NOMO-1 (cell line): Measurements from ENCODE around the gene USP12.

Experiments
- DNase-seq, 2 experiments: peaks; one replicate each; lab custom pipeline; 2025; ENCODE audit not compliant: unreplicated experiment in 2 of 2; lab: John Stamatoyannopoulos, UW

USP12 gene

DNA sequence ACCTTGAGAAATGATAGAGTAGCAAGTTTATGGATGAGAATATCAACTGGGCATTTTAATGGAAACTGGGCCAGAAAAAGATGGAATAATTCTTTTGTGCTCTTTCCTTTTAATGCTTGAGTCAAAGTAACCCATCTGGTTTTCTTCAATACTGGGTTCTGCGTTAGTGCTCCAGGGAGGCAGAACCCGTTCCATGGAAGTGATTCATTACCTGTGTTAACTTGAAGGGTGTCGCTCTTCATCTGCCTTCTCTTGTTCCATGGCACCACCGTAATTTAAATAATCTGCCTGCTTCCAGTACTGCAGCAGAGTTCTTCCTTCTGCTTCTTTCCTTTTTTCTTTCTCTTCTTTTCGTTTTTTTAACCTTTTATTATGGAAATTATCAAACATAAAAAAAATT lies 14.7 kb upstream of the USP12 start:
- DNase-seq: no peak

DNA sequence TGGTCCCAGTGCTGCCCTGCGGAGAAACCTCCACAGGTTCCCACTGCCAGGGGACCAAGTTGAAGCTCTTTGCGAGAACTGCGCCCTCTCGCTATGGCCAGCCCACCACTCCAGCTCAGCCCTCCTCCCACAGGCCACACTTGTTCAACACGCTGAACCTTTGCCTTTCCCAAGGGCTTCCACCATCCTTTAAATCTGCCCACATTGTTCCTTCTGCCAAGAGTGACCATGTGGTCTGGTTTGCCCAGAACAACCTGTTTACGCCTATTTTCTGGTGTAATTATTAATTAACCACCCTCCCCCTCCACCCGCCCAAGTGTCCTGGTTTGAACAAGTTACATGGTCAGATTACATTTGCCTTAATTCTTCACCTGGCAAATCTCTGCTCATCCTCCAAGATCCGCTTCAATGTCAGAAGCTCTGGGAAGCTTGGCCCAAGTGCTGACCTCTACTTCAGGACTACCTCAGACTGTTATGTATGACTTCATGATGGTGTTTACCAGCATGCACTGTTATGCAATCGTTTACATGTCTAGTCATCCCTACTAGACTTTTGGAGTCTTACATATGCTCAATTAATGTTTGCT lies 12.0 kb upstream of the USP12 start:
- no peak for DNase-seq

DNA sequence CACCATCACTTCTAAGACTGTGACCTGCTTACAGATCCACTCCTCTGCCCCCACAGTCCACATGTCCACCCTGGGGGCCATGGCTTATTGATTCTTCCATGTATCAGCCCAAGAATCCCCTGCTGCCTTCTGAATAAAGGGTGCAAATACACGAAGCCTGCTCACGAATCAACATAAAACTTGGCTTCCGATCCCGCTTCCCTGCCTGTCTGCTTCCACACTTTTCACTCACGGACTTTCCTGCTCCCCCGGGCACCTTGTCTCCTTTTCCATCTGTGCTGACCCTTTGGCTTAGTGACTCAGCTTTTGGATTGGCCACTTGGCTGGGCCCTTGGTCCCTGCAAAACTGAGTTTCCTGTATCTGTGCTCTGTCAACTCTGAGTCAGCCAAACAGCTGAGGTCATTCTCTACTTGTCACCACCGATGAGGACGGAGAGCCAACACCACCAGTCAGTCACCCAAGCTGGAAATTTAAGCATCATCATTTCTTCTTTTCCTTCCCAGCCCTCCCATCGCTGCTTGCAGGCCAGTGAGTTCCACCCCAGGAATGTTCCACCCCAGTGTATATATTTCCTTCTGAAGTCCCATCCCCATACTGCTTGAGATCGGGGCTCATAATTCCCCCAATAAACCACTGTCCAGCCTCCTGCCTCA lies 11.4 kb upstream of the USP12 start:
- DNase-seq: no peak

DNA sequence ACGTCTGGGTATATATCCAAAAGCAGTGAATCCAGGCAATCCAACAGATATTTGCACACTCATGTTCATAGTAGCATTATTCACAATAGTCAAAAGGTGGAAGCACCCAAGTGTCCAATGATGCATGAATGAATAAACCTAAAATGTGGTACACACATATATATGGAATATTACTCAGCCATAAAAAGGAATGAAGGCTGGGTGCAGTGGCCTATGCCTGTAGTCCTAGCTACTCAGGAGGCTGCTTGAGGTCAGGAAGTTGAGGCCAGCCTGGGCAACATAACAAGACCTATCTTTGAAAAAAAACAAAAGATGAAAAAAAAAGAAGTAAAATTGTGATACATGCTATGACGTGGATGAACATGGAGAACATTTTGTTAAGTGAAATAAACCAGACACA lies 10.4 kb upstream of the USP12 start:
- no peak for DNase-seq

DNA sequence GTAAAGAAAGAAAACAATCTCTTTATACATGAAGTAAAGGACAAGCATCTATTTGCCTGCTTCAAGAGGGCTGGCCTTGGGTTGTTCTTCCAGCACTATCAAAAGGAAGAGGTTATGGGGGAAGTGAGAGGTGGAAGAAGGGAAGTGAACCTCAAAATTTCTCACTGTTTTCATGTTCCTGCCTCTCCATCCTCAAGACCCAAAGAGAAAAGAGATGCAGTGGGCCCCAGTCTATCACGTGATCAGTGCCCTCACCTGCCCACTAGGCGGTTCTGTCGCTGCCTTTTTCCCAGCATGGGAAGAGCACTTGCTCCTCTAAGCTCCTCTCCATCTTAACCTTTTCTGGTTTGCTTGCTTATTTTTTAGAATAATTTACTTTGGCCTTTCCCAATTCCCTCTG lies 6.2 kb upstream of the USP12 start:
- peak in 1 of 2 experiments; percentile 37 for DNase-seq

DNA sequence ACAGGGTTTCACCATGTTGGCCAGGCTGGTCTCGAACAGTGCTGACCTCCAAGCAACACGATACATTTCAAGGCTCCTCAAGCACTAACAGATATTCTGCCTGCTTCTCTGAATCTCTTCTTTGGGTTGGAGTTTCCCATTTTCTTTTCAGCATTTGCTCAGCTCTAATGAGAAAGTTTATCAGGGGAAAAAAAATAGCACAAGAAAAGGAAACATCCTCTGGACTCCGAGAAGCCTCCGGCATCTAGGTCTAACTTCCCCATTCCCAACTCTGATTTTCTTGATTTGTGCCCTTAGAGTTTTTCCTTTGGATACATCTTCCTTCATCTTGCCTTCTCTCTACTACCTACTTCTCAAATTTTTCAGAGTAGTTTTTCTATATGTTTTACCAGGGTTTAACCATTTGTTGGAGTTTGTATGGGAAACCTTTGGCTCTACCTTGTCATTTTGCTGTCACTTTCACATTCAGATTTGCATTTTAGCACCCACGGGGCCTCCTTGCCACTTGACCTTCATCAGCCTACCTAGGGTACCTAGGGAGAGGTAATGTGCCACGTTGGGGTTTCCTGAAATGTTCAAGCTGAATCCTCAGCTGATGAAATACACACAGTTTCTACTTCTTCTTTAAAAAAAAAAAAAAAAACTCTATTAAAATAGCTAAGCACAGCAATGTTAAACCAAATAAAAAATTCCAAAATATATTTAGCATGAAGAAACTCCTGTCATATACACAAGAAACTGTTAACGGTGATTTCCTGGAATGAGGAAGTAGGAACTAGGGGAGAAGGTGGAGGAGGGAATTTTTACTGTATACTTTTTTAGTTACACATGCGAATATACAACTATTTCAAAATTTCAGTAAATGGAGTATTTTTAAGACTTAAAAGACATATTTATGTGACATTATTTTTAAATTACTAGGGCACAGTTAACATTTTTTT lies 5.1 kb upstream of the USP12 start:
- peak in 1 of 2 experiments; percentile 21 for DNase-seq

DNA sequence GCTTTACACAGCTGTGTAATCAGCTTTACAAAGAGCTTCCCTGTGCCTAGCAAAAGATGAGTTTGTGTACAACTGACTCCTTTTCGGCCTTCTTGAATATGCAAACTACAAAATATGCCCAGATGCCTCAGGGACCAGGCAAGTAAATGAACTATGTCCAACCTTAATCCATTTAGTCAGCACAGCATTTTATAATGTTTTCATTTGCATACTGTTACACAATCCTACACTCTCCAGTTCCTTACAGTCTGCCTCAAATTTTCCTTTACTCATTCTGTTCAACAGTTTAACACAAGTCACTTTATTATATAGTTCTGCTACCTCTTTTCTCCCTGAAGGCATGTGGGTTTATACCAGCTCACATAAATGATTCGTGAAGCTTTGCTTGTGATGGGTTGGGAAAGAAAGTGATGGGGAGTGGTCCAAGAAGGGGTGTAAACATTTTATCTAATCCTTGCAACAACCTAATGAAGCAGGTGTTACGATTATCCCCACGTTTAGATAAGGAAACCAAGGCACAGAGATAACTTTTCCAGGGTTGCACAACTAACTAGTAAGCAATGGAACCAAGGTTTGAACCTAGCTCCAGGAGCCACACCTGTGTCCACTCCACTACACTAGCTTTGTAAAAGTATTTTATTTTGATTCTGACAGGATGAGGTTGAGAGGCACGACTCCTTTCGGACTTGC lies 3.3 kb upstream of the USP12 start:
- peak in 1 of 2 experiments; percentile 64 for DNase-seq

DNA sequence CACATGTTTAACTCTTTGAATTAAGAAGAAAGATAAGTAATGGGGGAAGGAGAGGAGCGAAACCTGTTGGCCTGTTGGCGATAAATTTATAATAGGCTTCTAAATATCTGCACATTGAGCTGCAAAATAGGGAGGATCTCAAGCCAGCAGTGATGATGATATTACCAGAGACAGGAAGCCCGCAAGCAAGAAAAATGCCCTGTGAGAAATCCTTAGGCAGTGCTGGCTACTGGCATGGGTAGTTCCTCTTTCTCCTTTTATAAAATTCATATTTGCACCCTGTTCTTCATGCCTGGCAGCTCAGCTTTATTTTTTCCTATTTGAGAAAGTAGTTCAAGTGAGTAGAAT lies 858 bp upstream of the USP12 start:
- DNase-seq: peak; percentile 80 to 89

DNA sequence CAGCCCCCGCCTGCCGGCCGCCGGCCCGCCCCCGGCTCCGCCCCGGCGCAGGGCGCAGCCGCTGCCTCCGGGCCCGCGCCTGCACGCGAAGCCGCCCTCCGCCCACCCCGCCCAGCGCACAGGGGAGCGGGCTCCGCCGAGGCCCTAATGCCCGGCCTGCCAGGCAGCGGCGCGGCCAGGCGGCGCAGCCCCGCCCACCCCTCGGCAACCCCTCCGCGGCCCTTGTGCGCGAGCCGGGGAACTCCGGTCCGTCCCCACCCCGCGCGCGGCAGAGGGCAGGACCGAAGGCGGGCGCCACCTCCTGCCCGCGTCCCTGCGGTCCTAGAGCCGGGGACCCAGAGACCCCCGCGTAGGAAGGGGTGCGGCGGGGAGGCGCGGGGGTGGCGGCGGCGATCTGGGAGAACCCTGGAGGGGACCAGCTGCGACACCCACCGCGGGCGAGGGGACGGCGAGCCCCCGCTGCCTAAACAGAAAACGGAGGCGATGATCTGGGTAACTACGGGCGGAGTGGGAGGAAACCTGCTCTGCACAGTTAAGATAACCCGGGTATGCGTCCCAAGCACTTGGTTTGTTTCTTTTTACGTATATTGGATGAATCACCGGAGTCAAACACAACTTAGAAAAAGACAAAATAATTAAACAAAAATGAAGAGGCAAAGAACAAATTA lies 350 bp upstream of the USP12 start:
- DNase-seq: peak; percentile 92 to 98

DNA sequence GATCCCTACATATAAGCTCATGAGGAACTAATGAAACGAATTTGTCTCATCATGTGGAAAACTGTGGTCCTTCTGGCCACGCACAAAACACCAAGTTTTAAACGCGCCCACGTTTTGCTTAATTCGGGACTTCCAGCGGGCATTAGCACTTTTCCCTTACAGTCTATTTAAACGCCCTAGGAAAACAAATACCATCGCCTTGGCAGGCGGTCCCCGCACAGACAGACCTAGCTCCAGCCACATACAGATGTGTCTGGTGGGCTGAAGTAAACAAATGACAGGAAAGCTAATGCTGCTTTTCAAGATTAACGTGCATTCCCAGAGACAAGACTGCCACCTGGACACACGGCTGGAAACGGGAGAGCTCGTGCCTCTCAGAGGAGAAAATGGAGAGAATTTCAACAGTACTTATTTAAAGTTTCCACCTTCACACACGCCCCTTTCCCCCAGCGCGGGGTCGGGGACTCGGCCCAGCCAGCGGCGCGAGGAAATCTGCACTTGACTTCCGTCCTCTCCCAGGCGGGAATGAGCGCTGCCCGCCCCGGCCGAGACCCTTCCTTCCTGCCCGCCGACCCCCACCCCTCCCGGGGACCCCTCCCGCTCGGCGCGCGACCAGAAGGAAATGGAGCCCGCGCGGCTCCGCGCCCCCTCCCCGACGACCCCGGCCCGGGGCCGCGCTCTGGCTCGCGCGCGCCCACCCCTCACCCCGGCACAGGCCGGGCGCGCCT lies 931 bp downstream of the USP12 start:
- DNase-seq: peak; percentile 47 to 58

DNA sequence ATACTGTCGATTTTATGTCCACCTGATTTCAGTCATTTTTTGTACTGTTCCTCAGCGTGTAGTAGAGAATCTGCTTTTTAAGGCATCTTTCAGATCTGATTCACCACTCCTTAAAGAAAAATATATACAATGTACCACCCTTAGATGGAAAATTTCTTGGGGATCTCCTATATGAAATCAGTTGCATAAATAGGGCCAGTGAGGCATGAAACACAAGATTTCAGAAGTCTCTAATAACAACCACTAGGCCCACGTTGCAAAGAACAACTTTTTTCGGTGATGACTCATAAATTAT lies 1.4 kb downstream of the USP12 start:
- peak in 1 of 2 experiments; percentile 84 for DNase-seq

DNA sequence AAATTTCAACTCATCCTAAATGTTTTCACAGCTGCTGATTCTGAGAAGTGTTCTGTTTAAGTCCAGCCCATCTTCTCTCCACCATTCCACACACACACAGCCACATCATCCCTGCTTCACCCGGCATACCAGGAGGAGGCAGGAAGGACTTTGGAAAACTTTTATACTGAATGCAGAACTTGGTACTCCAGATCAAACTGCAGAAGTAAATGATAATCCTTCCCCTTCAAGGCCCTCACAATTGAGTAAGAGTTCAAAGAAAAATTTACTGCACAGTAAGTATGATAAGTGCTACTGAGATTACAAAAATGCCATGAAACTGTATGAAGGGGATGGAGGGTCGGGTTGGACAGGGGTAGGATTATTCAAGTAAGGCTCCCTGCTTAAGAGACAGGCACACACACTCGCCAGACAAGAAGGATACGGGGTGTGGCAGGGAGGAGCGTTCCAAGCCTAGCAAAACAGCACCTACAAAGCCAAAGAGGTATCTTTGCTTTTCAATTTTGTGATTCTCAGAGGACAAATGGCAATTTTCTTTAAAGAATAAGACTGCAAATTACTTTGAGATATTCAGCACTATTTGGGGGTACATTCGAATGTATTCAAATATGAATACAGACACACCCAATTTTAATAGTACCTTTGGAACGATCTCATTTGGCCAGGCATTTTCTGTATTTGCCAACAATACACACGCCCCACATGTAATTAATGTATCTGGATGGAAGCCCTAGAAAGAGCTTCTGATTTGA lies 2.5 kb downstream of the USP12 start:
- DNase-seq: no peak

DNA sequence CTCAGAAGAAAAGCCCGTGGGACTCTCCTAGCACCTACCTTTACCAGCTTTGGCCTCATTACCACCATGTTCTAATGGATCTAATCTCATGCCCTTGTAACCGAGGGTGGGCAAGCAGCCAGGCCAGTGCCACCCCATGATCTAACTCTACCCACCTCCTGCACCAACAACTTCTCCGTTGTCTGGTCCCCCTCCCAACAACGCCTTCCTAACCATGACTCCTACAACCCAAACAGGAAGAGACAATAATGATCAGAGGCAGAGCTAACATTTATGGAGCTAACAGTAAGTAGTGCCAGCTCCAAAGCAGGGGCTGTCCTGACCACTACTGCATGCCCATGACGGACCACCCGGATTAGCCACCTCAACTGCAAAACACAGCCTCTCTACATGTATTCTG lies 3.5 kb downstream of the USP12 start:
- DNase-seq: no peak

DNA sequence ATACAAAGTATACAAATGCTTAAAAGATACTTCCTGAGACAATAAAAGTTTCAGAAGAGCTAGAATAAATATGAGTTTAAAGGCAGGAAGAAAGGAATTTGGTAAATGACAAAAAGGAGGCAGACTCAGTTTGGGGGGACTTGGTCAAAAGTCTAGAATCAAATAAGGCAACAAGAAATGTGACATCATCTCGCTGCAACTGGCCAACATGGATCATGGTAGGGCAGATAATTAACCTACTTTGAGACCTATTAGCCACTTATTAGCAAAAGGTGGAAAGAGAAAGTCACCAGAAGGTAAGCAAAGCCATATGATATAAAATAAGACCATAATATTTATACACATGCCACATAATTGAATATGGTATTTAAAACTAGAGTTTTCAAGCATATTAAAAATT lies 5.3 kb downstream of the USP12 start:
- DNase-seq: no peak

DNA sequence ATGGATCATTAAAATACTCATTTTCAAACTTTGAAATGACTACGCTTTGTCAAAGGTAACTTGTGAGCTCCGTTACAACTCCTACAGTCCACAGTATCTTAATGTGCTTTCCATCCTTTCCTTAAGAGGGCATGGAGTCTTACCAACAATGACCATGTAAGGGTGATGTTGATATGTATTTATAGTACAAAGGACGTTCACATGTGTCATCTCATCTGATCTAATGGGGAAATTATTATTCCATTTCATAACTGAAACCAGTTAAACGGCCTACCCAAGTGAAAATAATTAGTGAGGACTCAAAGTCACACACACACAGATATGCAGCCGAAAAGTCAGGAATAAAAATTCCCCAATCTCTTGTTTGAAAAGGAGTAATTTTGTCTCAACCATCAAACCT lies 9.6 kb downstream of the USP12 start:
- no peak for DNase-seq

DNA sequence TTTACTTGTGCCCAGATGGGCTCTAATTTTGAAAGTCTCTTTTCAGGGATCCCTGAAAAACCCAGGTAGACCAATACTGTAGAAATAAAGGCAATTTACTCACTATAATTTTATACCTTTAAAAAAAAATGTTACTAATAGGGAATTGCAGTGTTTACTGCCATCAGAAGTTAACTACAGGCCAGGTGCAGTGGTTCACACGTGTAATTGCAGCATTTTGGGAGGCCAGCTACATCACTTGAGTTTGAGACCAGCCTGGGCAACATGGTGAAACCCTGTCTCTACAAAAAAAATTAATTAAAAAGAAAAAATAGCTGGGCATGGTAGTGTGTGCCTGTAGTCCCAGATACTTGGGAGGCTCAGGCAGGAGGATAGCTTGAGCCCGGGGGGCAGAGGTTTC lies 10.2 kb downstream of the USP12 start:
- DNase-seq: no peak

DNA sequence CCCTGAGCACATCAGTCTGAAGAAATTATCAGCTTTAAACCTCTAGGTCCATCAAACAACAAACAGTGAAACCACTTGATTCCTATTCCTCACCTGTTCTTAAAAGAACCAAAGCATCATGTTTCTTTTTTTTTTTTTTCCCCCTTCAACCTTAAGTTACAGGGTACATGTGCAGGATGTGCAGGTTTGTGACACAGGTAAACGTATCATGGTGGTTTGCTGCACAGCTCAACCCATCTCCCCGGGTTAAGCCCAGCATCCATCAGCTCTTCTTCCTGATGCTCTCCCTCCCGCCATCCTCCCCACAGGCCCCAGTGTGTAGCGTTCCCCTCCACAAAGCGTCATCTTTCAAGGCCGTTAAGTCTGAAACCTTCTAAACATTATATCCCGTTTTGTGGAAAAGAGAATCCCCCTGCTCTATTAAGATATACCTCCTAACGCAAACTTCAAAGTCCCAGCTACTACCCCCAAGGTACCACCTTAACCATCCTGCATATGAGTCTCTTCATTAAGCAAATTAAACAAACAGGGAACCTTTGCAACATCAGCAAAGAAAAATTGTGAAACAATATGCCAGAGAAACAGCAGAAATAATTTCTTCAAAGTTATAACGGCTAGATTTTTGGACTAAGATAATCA lies 10.8 kb downstream of the USP12 start:
- DNase-seq: no peak

DNA sequence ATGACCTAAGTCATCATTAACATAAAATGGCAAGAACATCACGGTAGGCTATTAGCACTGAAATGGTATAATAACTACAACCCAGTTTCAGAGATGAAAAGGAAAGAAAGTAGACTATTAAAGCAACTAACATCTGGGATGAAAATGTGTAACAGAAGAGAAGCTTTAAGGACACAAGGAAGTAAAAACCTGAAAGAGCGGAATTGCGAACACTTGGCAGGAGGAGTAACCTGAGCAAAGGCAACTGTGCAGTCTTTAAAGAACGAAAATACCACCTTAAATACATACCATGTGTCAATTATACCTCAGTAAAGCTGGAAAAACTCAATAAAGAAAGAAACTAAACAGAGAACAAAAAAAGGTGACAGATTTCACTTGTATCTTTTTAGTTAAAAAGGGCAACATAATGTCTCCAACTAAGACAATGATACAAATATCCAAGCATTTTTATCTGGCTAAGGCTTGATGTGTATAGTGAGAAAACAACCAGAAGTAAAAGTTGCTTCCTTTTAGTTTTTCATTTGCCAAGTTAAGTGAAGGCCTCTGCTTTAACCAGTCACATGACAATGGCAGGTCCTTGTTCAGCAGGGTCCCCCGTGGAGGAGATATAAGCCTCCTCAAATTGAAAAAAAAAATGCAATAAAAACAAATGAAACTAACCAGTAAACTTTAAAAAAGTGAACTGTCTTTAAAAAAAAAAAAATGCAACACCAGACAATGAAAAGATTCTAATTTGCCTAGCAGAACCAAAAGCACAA lies 11.6 kb downstream of the USP12 start:
- no peak for DNase-seq
